Bone marrow (tissue), 2 donors: ENCODE measurements around the gene GABRB2.

Source experiments
- DNase-seq, 2 donors: peaks; one replicate each; lab custom pipeline; 2025; lab: John Stamatoyannopoulos, UW

The GABRB2 gene

DNA sequence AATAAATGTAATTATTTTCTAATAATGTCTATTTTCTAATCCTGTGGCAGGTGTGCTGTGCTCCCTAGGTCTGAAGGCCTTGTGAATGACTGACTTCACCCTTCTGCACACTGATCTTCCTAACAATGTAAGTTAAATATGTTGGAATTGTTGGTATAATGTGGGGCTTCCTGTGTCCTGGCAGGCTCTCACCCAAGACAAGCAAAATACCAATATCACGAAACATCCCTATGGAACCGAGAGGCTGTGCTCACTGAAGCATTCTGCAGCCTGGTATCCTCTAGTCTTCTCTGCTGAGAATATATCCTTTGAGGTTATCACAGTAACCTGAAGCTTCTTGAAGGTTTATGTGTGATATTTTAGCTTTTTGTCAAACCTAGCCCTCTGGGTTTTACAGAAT, 159.4 kb downstream of the GABRB2 start:
- DNase-seq, result no peak

- DNase-seq, result no peak
Measured at GRCh38 chr5:161385027-161385426, 161.5 kb downstream of the GABRB2 start.

DNA sequence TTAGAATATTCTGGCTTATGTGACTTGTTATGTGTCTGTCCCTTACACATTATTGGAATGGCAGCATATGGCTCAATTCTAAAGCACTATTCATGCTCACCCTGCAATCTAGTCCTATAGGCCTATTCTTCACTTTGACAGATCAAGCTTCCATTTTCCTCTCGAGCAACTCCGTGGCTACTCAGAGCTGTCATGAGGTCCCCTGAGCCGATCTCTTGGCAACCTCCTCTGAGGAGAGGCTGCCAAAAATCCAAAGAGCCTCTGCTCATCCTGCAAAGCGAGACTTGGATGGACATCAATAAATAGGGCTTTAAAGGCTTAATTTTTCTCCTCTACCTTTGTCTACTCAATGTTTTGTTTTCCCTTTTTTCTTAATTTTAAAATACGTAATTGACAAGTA, 163.8 kb downstream of the GABRB2 start:
- DNase-seq, result no peak

DNA sequence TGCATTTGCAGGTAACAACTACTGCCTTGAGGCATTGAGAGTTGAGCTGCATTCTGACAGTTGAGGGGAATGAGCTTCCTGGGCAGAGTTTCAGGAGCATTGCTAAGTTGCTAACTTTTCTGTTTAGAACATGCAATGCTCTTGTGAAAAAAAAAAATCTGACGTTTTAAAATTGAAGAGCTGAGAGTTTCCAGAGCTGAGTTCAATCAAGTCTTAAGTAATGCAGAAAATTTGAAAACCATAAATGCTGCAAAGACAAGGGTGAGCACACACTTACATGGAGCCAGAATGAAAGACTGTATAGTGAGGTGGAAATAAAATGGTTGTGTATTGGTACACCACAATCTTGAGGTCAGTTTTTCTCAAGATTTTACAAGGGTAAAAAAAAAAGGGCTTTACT, 166.0 kb downstream of the GABRB2 start:
- no peak for DNase-seq

- DNase-seq, result no peak
Measured at GRCh38 chr5:161378701-161379100, 167.8 kb downstream of the GABRB2 start.

DNA sequence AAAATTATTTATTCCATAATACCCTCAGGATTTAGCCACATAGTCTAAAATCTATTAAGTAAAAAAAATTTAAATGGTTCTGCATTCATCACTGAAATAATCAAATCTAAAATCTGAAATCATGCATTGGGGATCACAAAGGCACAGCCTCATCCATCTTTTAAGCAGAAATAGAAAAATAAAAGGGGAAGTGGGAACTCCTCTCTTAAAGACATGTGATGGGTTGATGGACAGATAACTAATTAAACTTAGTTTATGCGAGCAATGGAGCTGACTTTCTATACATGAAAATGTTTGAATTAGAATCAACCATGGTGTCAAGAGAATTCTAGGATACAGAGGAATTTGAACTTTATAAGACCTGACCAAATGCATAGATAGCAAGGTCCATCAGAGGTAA, 170.5 kb downstream of the GABRB2 start:
- DNase-seq, result no peak

DNA sequence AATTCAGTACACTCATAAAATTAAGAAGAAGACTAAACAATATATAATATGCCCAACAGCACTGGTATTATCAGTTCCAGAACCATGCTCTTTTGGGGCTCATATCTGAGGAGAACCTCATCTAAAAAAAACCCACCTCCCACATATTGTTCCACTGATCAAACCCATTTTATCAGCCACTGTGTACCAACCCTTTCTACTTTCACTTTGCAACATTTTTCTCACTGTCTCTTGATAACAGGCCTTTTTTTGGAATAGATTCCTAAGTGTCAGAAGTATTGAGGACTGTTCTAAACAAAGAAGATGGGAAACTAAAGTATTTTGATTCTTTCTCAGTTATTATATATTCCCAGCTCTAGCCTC, 173.2 kb downstream of the GABRB2 start:
- no peak for DNase-seq

DNA sequence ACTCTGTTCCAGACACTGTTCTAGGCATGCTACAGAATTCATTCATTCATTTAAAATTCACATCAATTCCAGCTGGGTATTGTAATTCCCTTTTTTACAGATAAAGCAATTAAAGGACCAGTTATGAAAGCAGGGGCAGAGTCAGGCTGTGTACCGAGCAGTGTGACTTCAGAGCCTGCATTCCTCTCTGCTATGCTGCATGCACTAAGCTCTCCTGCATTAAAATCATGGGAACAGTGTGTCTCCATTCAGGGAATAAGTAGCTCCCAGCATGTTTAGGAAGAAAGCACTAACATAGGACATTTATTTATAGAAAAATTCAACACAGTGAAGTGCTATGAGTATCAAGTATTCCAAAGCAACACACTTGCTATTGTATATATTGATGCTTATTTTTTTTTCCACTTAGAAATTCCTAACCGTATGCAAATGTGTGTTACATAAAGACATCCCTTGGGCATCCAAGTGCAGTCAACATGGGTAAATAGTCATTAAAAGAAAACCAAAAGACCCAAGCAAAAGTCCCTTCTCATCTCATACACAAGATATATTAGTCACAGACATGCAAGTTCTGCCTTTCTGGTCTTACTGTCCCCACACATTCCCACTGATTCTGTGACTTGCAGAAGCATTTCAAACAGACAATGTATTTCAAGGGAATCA, 173.7 kb downstream of the GABRB2 start:
- no peak for DNase-seq

- no peak for DNase-seq
Measured at GRCh38 chr5:161369022-161369421, 177.5 kb downstream of the GABRB2 start.

GRCh38 chr5:161358446-161358845, 188.1 kb downstream of the GABRB2 start:
- no peak for DNase-seq

DNA sequence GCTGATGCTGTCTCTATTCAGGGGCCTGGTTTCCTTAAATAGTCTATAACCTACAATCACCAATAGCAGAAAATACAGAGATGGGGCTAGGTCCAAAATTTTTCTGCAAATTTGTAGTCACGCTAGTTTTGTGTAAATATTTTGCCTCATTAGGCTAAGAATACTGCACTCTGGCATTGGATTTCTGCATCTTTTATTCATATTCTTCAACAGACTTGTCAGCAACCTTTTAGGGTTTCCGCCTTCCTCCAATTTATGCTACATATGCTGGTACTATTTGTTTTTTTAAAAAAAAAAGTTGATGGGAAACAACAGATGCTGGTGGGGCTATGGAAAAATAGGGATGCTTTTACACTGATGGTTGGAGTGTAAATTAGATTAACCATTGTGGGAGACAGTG, 202.3 kb downstream of the GABRB2 start:
- no peak for DNase-seq

- DNase-seq, result no peak
Measured at GRCh38 chr5:161342886-161343285, 203.6 kb downstream of the GABRB2 start.

DNA sequence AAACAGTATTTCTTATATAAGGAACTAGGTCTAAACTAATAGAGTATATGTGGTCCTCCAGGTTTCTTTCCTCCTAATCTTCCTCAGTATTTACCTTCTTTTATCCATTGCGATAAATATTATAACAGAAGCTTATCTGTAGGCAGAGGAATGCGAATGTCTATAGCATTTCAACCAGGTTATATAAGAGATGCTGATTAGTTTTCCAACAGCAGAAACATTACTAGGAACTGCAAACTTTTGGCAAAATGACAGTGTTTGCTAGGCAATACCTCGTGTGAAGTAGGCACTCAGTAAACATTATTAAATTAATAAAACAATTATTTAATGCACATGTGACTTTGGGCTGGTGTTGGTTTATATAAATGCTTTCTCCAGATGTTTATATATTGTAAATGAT, 206.5 kb downstream of the GABRB2 start:
- DNase-seq, result no peak

- DNase-seq, result no peak
Measured at GRCh38 chr5:161333194-161333880, 213.2 kb downstream of the GABRB2 start.

DNA sequence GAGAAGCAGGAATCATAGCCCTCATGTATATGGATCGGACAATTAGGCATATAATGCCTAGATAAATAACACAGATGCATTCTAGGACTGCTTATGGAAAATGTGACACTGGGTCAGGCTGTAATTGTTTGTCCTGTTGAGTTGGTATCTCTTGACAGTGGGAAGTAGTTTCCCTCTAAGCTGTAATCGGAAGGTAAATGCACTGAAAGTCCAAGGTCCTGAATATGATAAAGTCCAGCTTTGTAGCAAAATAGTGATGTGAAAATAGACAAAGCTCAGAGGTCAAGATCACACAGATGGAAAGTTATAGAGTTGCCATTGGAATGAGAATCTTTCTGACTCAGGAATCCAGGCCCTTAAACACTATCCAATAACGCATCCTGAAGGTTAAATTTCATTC, 214.2 kb downstream of the GABRB2 start:
- no peak for DNase-seq

DNA sequence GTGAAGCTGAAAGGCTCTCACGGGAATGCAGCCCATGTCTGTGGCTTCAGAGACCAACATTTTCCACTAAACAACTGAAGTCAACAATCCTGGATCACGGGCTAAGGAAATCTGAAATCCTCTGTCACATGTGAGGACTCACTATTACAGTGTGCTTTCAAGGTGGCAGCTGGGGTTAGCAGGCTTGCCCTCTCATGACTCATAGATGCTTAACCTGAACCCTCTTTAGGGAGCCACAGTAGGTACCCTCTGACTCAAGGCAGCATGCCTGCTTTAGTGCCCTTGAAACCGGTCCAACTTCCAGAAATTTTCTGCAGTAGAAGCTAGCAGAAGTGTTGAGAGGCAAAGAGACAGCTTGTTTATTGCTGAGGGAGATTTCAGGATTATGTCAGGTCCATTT, 232.5 kb downstream of the GABRB2 start:
- DNase-seq, result no peak

DNA sequence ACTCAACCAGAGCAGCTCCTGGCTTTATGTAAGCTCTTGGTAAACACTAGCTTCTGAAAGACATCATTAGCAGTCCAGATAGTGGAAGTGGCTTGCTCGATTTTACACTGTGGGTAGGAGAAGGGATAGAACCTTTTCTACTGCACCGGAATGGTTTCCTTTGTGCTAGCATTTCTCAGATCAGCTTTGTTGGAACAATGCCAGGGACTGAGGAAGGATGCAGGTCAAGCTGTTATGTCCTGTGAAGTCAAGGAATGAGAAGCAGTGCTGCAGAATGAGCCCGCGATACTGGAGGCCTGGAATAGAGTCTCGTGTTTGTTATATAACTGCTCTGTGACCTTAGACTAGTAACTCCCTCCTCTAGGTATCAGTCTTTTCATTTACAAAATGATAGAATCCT, 233.6 kb downstream of the GABRB2 start:
- no peak for DNase-seq

DNA sequence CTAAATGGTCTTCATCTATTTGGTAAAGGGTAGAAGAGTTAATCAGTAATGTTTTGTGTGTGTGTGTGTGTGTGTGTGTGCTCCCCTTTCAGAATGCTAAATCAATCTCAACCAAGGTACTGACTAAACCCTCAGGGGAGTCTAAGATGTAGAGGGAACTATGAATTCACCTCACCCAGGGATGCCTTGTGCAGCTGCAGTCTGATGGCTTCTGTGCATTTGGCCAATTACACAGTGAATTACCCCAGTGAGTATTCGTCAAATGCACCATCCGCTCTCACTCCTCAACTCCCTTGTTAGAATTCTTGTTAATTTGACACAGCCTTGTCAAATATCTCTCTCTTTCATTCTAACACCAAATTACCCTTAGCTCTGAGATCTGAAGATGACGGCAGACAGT, 234.6 kb downstream of the GABRB2 start:
- DNase-seq, result no peak

- DNase-seq, result no peak
Measured at GRCh38 chr5:161311146-161311708, 235.3 kb downstream of the GABRB2 start.

GRCh38 chr5:161306351-161306995, 240.1 kb downstream of the GABRB2 start:
- DNase-seq, result no peak

- DNase-seq, result no peak
Measured at GRCh38 chr5:161305601-161306000, 240.9 kb downstream of the GABRB2 start.

- DNase-seq, result no peak
Measured at GRCh38 chr5:161302559-161302958, 244.0 kb downstream of the GABRB2 start.

- DNase-seq, result no peak
Measured at GRCh38 chr5:161301586-161301985, 244.9 kb downstream of the GABRB2 start.
